Trophoblast cell (in vitro differentiated cells and primary cell): Measurements from ENCODE around the gene RRH.
"Not testable (repeated sequence)": the region's sequence is repeated elsewhere in the genome, so short reads cannot be mapped to it uniquely, and the experiment has no call there.

Experiments
- DNase-seq, 2 donors: peaks; one replicate each; pipeline ENCODE4 v3.0.0-alpha.2; 2016
- H2AFZ ChIP-seq: 2 replicates; pipeline ENCODE4 v1.6.1; 2013; ENCODE audit warnings: low read length, moderate library complexity, mild to moderate bottlenecking; ENCODE audit not compliant: insufficient read depth, poor library complexity
- H2AK5ac ChIP-seq: 2 replicates; pipeline ENCODE4 v1.6.1; 2013; ENCODE audit warnings: mild to moderate bottlenecking, low read length
- H2BK120ac ChIP-seq: 2 replicates; pipeline ENCODE4 v1.6.1; 2013; ENCODE audit warnings: low read length, mild to moderate bottlenecking, moderate library complexity; ENCODE audit not compliant: insufficient read depth, poor library complexity
- H2BK12ac ChIP-seq: 2 replicates; pipeline ENCODE4 v1.6.1; 2013; ENCODE audit warnings: mild to moderate bottlenecking, low read length, moderate library complexity
- H2BK5ac ChIP-seq: 2 replicates; pipeline ENCODE4 v1.6.1; 2013; ENCODE audit warnings: low read length, low read depth, moderate library complexity, mild to moderate bottlenecking; ENCODE audit not compliant: poor library complexity
- H3K14ac ChIP-seq: 2 replicates; pipeline ENCODE4 v1.6.1; 2013; ENCODE audit warnings: mild to moderate bottlenecking, low read length
- H3K18ac ChIP-seq: 2 replicates; pipeline ENCODE4 v1.6.1; 2013; ENCODE audit warnings: mild to moderate bottlenecking, low read length
- H3K23ac ChIP-seq: 2 replicates; pipeline ENCODE4 v1.6.1; 2013; ENCODE audit warnings: low read length
- H3K27ac ChIP-seq: 2 replicates; pipeline ENCODE4 v1.5.1; 2013; ENCODE audit warnings: low read depth, mild to moderate bottlenecking, inconsistent platforms, low read length, moderate library complexity
- H3K27me3 ChIP-seq: 2 replicates; pipeline ENCODE4 v1.6.1; 2013; ENCODE audit warnings: inconsistent platforms, mild to moderate bottlenecking, low read length, moderate library complexity; ENCODE audit not compliant: insufficient read depth
- H3K36me3 ChIP-seq, 2 experiments: 1 replicate in 1 of 2; 2 replicates in 1 of 2; pipeline ENCODE4 v1.6.1; 2013; ENCODE audit warnings: low read length in 2 of 2, mild to moderate bottlenecking in 2 of 2, moderate library complexity in 1 of 2; ENCODE audit not compliant: insufficient read depth in 2 of 2, control insufficient read depth in 1 of 2
- H3K4ac ChIP-seq: 2 replicates; pipeline ENCODE4 v1.6.1; 2013; ENCODE audit warnings: low read depth, mild to moderate bottlenecking, low read length, moderate library complexity
- H3K4me1 ChIP-seq, 2 experiments: 1 replicate in 1 of 2; 2 replicates in 1 of 2; pipeline ENCODE4 v1.6.1; 2013; ENCODE audit warnings: low read length in 2 of 2, mild to moderate bottlenecking in 2 of 2, moderate library complexity in 1 of 2; ENCODE audit not compliant: insufficient read depth in 2 of 2, control insufficient read depth in 1 of 2
- H3K4me2 ChIP-seq: 2 replicates; pipeline ENCODE4 v1.6.1; 2013; ENCODE audit warnings: inconsistent platforms, mild to moderate bottlenecking, low read length, moderate library complexity
- H3K4me3 ChIP-seq: 2 replicates; pipeline ENCODE4 v1.5.1; 2013; ENCODE audit warnings: mild to moderate bottlenecking, low read depth, low read length, inconsistent platforms
- H3K79me1 ChIP-seq: one replicate; pipeline ENCODE4 v1.6.1; 2013; ENCODE audit warnings: low read length
- H3K79me2 ChIP-seq: 2 replicates; pipeline ENCODE4 v1.6.1; 2013; ENCODE audit warnings: low read length, mild to moderate bottlenecking; ENCODE audit not compliant: control insufficient read depth, insufficient read depth, poor library complexity
- H3K9ac ChIP-seq: 2 replicates; pipeline ENCODE4 v1.6.1; 2013; ENCODE audit warnings: mild to moderate bottlenecking, low read length
- H3K9me3 ChIP-seq: 2 replicates; pipeline ENCODE4 v1.6.1; 2013; ENCODE audit warnings: low read depth, mild to moderate bottlenecking, control low read depth, inconsistent platforms, low read length; ENCODE audit not compliant: insufficient read depth
- H4K12ac ChIP-seq: 2 replicates; pipeline ENCODE4 v1.6.1; 2013; ENCODE audit warnings: low read depth, mild to moderate bottlenecking, low read length, moderate library complexity
- H4K8ac ChIP-seq: 2 replicates; pipeline ENCODE4 v1.6.1; 2013; ENCODE audit warnings: low read depth, mild to moderate bottlenecking, low read length, moderate library complexity
- H4K91ac ChIP-seq: one replicate; pipeline ENCODE4 v1.6.1; 2013; ENCODE audit warnings: low read depth, mild to moderate bottlenecking, low read length, moderate library complexity
- WGBS: extraction: QIAGEN DNeasy Blood & Tissue Kit; methylation state at CpG from one replicate; pipeline ENCODE4 v1.1.7; 2013; ENCODE audit warnings: missing lambda C conversion rate; ENCODE audit not compliant: insufficient read length, insufficient coverage; ENCODE audit errors: extremely low coverage; 5-methylcytosine and 5-hydroxymethylcytosine counted together

Gene RRH

GRCh38 chr4:109850601-109851000 lies 22.8 kb downstream of the RRH start:
- no peak overlapping the region for H3K23ac ChIP-seq
- H3K9ac ChIP-seq: no peak overlapping the region
- H2BK12ac ChIP-seq: no peak overlapping the region
- H4K12ac ChIP-seq: no peak overlapping the region
- H3K14ac ChIP-seq: no peak overlapping the region
- H3K36me3 ChIP-seq: no peaks in the 10 kb centered on the region
- no peak overlapping the region for H3K4me3 ChIP-seq
- no peaks in the 10 kb centered on the region for H3K79me2 ChIP-seq
- no peak overlapping the region for H3K4ac ChIP-seq
- H2BK120ac ChIP-seq: no peak overlapping the region
- no peak overlapping the region for H3K4me2 ChIP-seq
- DNase-seq: no peak
- H3K4me1 ChIP-seq: no peaks in the 10 kb centered on the region
- H4K91ac ChIP-seq: no peak overlapping the region
- no peaks in the 10 kb centered on the region for H3K27me3 ChIP-seq
- no peak overlapping the region for H2BK5ac ChIP-seq
- no peak overlapping the region for H3K18ac ChIP-seq
- H2AFZ ChIP-seq: no peak overlapping the region
- no peak overlapping the region for H3K27ac ChIP-seq
- no peak overlapping the region for H4K8ac ChIP-seq
- H3K79me1 ChIP-seq: no peaks in the 10 kb centered on the region
- H2AK5ac ChIP-seq: no peak overlapping the region
- H3K9me3 ChIP-seq: no peaks in the 10 kb centered on the region
- no CpG with 5 or more reads among the region's 5 CpGs for WGBS

DNA sequence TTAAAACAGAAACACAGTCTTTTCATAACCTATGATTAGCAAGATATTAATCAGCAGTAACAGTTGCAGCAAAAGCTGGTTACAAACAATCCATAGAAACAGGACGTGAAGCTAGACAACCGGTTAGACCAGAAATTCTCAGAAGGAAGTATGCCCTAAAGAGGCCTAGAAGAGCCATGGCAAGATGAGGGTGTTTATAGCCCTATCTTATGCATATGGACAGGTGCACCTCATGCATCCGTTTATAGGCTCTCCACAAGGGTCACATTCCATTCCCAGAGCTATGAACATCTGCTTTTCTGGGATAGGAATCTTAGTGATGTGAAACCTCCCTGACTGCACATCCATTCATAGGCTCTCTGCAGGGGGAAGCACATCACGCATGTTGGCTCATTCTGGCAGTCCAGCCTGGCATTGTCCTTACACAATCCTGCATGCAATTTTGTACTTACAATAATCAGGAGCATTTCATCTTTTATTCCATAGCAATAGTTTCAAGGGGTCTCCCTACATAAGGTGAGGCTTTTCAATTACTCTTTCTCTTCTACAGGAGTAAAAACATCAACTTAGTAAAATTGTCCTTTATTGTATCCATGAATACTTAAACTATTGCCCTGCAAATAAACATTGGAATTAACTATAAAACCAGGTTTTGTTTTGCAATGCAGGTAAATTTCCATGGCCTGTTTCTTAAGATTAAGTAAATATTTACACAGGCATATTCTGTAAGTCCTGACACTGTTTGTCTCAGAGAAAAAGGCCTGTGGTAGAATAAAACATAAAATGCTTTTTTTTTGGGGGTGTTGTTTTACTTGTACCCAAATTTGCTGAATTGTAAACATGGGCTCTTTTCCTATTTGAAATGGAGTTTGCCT lies 31.9 kb downstream of the RRH start:
- H4K8ac ChIP-seq, H2BK120ac ChIP-seq, H3K4me2 ChIP-seq, H3K79me1 ChIP-seq, H4K12ac ChIP-seq, H3K4ac ChIP-seq, H3K36me3 ChIP-seq, H2AK5ac ChIP-seq, H3K4me3 ChIP-seq, H3K14ac ChIP-seq, H3K4me1 ChIP-seq, H3K18ac ChIP-seq, H3K27ac ChIP-seq, H3K9me3 ChIP-seq, H3K27me3 ChIP-seq, H2BK5ac ChIP-seq, H4K91ac ChIP-seq, H3K23ac ChIP-seq, H3K9ac ChIP-seq, H2AFZ ChIP-seq, H2BK12ac ChIP-seq, H3K79me2 ChIP-seq: not testable (repeated sequence)
- no CpG with 5 or more reads among the region's 4 CpGs for WGBS
- peak; percentile 26 to 57 for DNase-seq

DNA sequence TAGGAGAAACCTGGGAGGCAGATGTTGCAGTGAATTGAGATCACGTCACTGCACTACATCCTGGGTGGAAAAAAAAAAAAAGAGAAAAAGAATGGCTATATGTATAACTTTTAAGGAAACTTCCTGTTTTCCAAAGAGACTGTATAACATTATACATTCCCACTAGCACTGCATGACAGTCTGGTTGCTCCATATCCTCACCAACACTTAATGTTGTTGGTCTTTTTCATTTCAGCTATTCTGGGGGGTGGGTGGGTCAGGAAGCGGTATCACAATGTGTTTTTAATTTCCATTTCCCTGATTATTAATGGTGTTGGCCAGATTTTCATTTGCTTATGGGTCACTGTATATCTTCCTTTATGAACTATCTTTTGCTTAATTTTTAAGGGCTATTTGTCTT lies 33.5 kb downstream of the RRH start:
- Histone ChIP-seq H4K12ac (no peak overlapping the region), H2BK5ac (no peak overlapping the region), H3K4me3 (no peak overlapping the region), H3K9me3 (no peaks in the 10 kb centered on the region), H2BK12ac (no peak overlapping the region), H3K79me2 (no peaks in the 10 kb centered on the region), H2AK5ac (no peak overlapping the region), H3K79me1 (no peaks in the 10 kb centered on the region), H3K23ac (no peak overlapping the region), H3K27ac (no peak overlapping the region), H2AFZ (no peak overlapping the region), H4K8ac (no peak overlapping the region), H3K36me3 (no peaks in the 10 kb centered on the region), H3K4me1 (no peaks in the 10 kb centered on the region), H2BK120ac (no peak overlapping the region), H3K14ac (no peak overlapping the region), H3K4ac (no peak overlapping the region), H3K18ac (no peak overlapping the region), H3K27me3 (no peaks in the 10 kb centered on the region), H4K91ac (no peak overlapping the region), H3K9ac (no peak overlapping the region), H3K4me2 (no peak overlapping the region)
- WGBS: no CpG with 5 or more reads among the region's 2 CpGs
- no peak for DNase-seq

- no peaks in the 10 kb centered on the region for H3K36me3 ChIP-seq
- H2BK5ac ChIP-seq: no peak overlapping the region
- no peak overlapping the region for H3K4me3 ChIP-seq
- no peak for DNase-seq
- H3K4me1 ChIP-seq: no peaks in the 10 kb centered on the region
- no peak overlapping the region for H3K4me2 ChIP-seq
- no peak overlapping the region for H3K4ac ChIP-seq
- no peak overlapping the region for H2AK5ac ChIP-seq
- H2BK120ac ChIP-seq: no peak overlapping the region
- H3K18ac ChIP-seq: no peak overlapping the region
- no peak overlapping the region for H4K12ac ChIP-seq
- no peak overlapping the region for H4K8ac ChIP-seq
- no peak overlapping the region for H3K14ac ChIP-seq
- H2BK12ac ChIP-seq: no peak overlapping the region
- H3K27ac ChIP-seq: no peak overlapping the region
- no peaks in the 10 kb centered on the region for H3K27me3 ChIP-seq
- no CpG with 5 or more reads among the region's 3 CpGs for WGBS
- H3K79me1 ChIP-seq: no peaks in the 10 kb centered on the region
- H3K9ac ChIP-seq: no peak overlapping the region
- no peaks in the 10 kb centered on the region for H3K79me2 ChIP-seq
- no peak overlapping the region for H4K91ac ChIP-seq
- H3K23ac ChIP-seq: no peak overlapping the region
- no peak overlapping the region for H2AFZ ChIP-seq
- no peaks in the 10 kb centered on the region for H3K9me3 ChIP-seq
These were observed 34.2 kb downstream of the RRH start for GRCh38 chr4:109861916-109862511.
